K562 (cell line): ENCODE measurements around the gene KRT81. TPM values are rescaled to one million over a fixed set of nuclear protein-coding genes. Genes with fewer than 3 reads are reported as not detected.

Experiments used
- ATAC-seq: fragments of 200-7000 bp; cut with Tn5 transposase; 3 replicates; pipeline ENCODE4 v1.9.1; 2020; ENCODE audit warnings: moderate library complexity
- BruUV-seq: library from RNA; stranded (reverse); fragments of 400-500 nt; replicated peaks from 2 replicates; lab custom pipeline; 2021; lab: Mats Ljungman, UMichigan
- CTCF ChIA-PET: fragments of 300-600 bp; formaldehyde crosslinking; extraction: SDS; loops from one replicate; lab custom pipeline; 2021; ENCODE audit warnings: low intra/inter-chr PET ratio; lab: Yijun Ruan, JAX
- POLR2A ChIA-PET: fragments of 300-600, 350-650 bp; sonication (Branson Sonifier 250); formaldehyde crosslinking; extraction: SDS; loops from one replicate; lab custom pipeline; 2021; ENCODE audit warnings: antibody characterized with exemption, inconsistent platforms; lab: Yijun Ruan, JAX
- DNase-seq, 4 experiments: peaks; one replicate each; pipeline versions ENCODE4 v3.0.0 to v3.0.0-alpha.2; 2011 to 2018; ENCODE audit warnings: low spot score in 3 of 4, mixed read lengths in 3 of 4; ENCODE audit errors: extremely low read depth in 1 of 4
- FAIRE-seq: peaks from 2 replicates; lab custom pipeline; 2011; peaks lifted over from hg19 to GRCh38; lab: Jason Lieb, UNC
- H2AFZ ChIP-seq: 2 replicates; pipeline ENCODE4 v1.6.0; 2011; ENCODE audit warnings: low read depth, low read length, control low read depth, inconsistent platforms
- H3K27ac ChIP-seq: fragments of 200-600 bp; 3 replicates; pipeline ENCODE4 v1.8.0; 2011; ENCODE audit warnings: low read depth, mild to moderate bottlenecking, control low read depth, inconsistent platforms, low read length, moderate library complexity, mixed read lengths; ENCODE audit errors: extremely low read depth
- H3K27me3 ChIP-seq, 2 experiments: fragments of 300-600 bp in 1 of 2; 2 replicates in 1 of 2; 3 replicates in 1 of 2; pipeline versions ENCODE4 v1.6.0 to v1.8.0; 2011; ENCODE audit warnings: inconsistent platforms in 2 of 2, low read length in 2 of 2, mild to moderate bottlenecking in 1 of 2, mixed read lengths in 1 of 2, moderate library complexity in 1 of 2; ENCODE audit not compliant: control insufficient read depth in 2 of 2, insufficient read depth in 2 of 2
- H3K36me3 ChIP-seq: fragments of 300-600 bp; 3 replicates; pipeline ENCODE4 v1.8.0; 2011; ENCODE audit warnings: mild to moderate bottlenecking, low read length, inconsistent platforms; ENCODE audit not compliant: control insufficient read depth, insufficient read depth
- H3K4me1 ChIP-seq, 2 experiments: fragments of 200-600 bp in 1 of 2; replicated peaks in 1 of 2; 2 replicates in 1 of 2; 3 replicates in 1 of 2; pipeline versions ENCODE4 v1.5.1 to v1.8.0; 2011; ENCODE audit warnings: inconsistent platforms in 2 of 2, low read length in 2 of 2, mild to moderate bottlenecking in 1 of 2, mixed read lengths in 1 of 2, moderate library complexity in 1 of 2; ENCODE audit not compliant: control insufficient read depth in 2 of 2, insufficient read depth in 2 of 2
- H3K4me2 ChIP-seq: 2 replicates; pipeline ENCODE4 v1.6.1; 2011; ENCODE audit warnings: low read length, control low read depth, inconsistent platforms, mixed read lengths; ENCODE audit not compliant: insufficient read depth
- H3K4me3 ChIP-seq: fragments of 200-600 bp; sonication (generic), shearing (Covaris generic); 2 replicates; pipeline ENCODE4 v1.5.1; 2016; ENCODE audit warnings: control low read depth, inconsistent platforms
- H3K79me2 ChIP-seq: fragments of 200-600 bp; 3 replicates; pipeline ENCODE4 v1.8.0; 2011; ENCODE audit warnings: low read length, inconsistent platforms; ENCODE audit not compliant: control insufficient read depth, insufficient read depth
- H3K9ac ChIP-seq, 2 experiments: 2 replicates each; pipeline versions ENCODE4 v1.6.0 to v1.6.1; 2011; ENCODE audit warnings: low read depth in 2 of 2, low read length in 2 of 2, control low read depth in 1 of 2, inconsistent platforms in 1 of 2, mild to moderate bottlenecking in 1 of 2, mixed read lengths in 1 of 2; ENCODE audit not compliant: insufficient read depth in 1 of 2
- H3K9me1 ChIP-seq: one replicate; pipeline ENCODE4 v1.6.0; 2011; ENCODE audit warnings: inconsistent platforms, mild to moderate bottlenecking, low read length, moderate library complexity; ENCODE audit not compliant: control insufficient read depth, insufficient read depth
- H3K9me3 ChIP-seq: replicated peaks from 2 replicates; pipeline ENCODE4 v1.5.1; 2011; ENCODE audit warnings: low read depth, low read length, inconsistent platforms; ENCODE audit not compliant: control insufficient read depth, insufficient read depth
- H4K20me1 ChIP-seq: replicated peaks from 2 replicates; pipeline ENCODE4 v1.6.1; 2011; ENCODE audit warnings: low read length, inconsistent platforms, mixed read lengths; ENCODE audit not compliant: control insufficient read depth, insufficient read depth
- ASH1L ChIP-seq: fragments of 450-650 bp; IDR thresholded peaks from 2 replicates; pipeline ENCODE4 v1.6.1; 2018; ENCODE audit warnings: borderline replicate concordance, mild to moderate bottlenecking, low read depth; ENCODE audit not compliant: partially characterized antibody
- FOSL1 ChIP-seq: fragments of 200-800 bp; sonication (Bioruptor generic); conservative IDR thresholded peaks from 2 replicates; pipeline ENCODE4 v1.6.1; 2016; ENCODE audit warnings: missing genetic modification characterization, missing compliant biosample characterization
- MBD2 ChIP-seq: sonication (generic); IDR thresholded peaks from 2 replicates; pipeline ENCODE4 v1.6.1; 2016; ENCODE audit warnings: low read depth, borderline replicate concordance
- RAD21 ChIP-seq, 2 experiments: fragments of 250-450 bp in 1 of 2; fragments of 450-650 bp in 1 of 2; sonication (Bioruptor Pico) in 1 of 2; formaldehyde crosslinking in 1 of 2; IDR thresholded peaks in 1 of 2; conservative IDR thresholded peaks in 1 of 2; 2 replicates each; pipeline versions ENCODE4 v1.4.0 to v1.8.0; 2020 to 2022; ENCODE audit warnings: mild to moderate bottlenecking in 2 of 2, moderate library complexity in 1 of 2
- ZFP36 ChIP-seq: fragments of 150-350 bp; IDR thresholded peaks from 2 replicates; pipeline ENCODE4 v1.6.1; 2018; ENCODE audit warnings: low read length, low read depth; ENCODE audit not compliant: partially characterized antibody
- WGBS: fragments of 100-300 bp; shearing (Covaris generic); methylation state at CpG from one replicate; pipeline ENCODE4 v1.1.6; 2016; ENCODE audit warnings: low coverage, mixed read lengths; ENCODE audit not compliant: insufficient coverage; ENCODE audit errors: missing lambda C conversion rate; 5-methylcytosine and 5-hydroxymethylcytosine counted together
- in situ Hi-C: fragments of 300-500 bp; cut with MboI; formaldehyde crosslinking; loops from 4 replicates; pipeline ENCODE4 v1.15.0; 2018; ENCODE audit warnings: inconsistent platforms, mixed read lengths
- intact Hi-C: fragments of 100-400 bp; cut with micrococcal nuclease; formaldehyde crosslinking; loops from 2 replicates; pipeline ENCODE4 v1.14.2; 2022
- polyA plus RNA-seq, 8 experiments: library from polyadenylated mRNA; depleted of rRNA in 4 of 8; stranded (reverse) in 5 of 8; unstranded in 3 of 8; fragments of >200 nt; fragmentation: Nextera tagmentation in 2 of 8; fragmentation: Illumina TruSeq in 1 of 8; extraction: Ambion mirVana in 2 of 8; extraction: Trizol in 1 of 8; gene quantifications; 2 replicates each; pipeline versions ENCODE4 v1.2.1 to v1.2.3, GENCODE V29; 2011 to 2014; ENCODE audit warnings: inconsistent platforms in 1 of 8, missing spikeins in 1 of 8
- total RNA-seq, 7 experiments: library from RNA; depleted of rRNA in 6 of 7; stranded (reverse); fragments of >200 nt in 6 of 7; fragmentation: Illumina TruSeq in 2 of 7; extraction: Trizol in 2 of 7; gene quantifications; 2 replicates each; pipeline versions ENCODE4 v1.2.1 to v1.2.3, GENCODE V29; 2011 to 2021; ENCODE audit warnings: low replicate concordance in 1 of 7
- TF ChIP-seq, protein P1 (sequence below): fragments of 250-450 bp; sonication (Bioruptor Pico); IDR thresholded peaks from 2 replicates; pipeline ENCODE4 v1.5.0; 2020; ENCODE audit warnings: mild to moderate bottlenecking
- TF ChIP-seq, protein P2 (sequence below), 3 experiments: IDR thresholded peaks in 2 of 3; conservative IDR thresholded peaks in 1 of 3; 2 replicates each; pipeline ENCODE4 v1.5.1; 2011 to 2012; ENCODE audit warnings: low read length in 3 of 3, mild to moderate bottlenecking in 3 of 3, control low read depth in 2 of 3, improper control_type of control experiment in 1 of 3, inconsistent platforms in 1 of 3, low read depth in 1 of 3, mixed read lengths in 1 of 3, moderate library complexity in 1 of 3; ENCODE audit not compliant: insufficient read depth in 2 of 3
- TF ChIP-seq, protein P3 (sequence below): fragments of 450-650 bp; IDR thresholded peaks from one replicate; pipeline ENCODE4 v1.6.1; 2018; ENCODE audit warnings: mild to moderate bottlenecking, moderate library complexity; ENCODE audit not compliant: partially characterized antibody

Gene KRT81
- total and polyA plus RNA-seq, 9 of the 15 experiments (the other 6 are each of a cell fraction or from before 2014, with no cell fraction given): 0.27 TPM; not detected in 8

GRCh38 chr12:52327052-52327829, 35.9 kb upstream of the KRT81 start:
- intact Hi-C loops: no loop called here
- 0 out of 2 replicates have a peak, but pooled peaks cover 4% of the 10 kb centered on the region for H4K20me1 ChIP-seq
- no peak overlapping the region for H3K4me3 ChIP-seq
- BruUV-seq: no TSS peak
- H3K27me3 ChIP-seq: peaks cover 9 to 31% of the 10 kb centered on the region in 2 experiments; a peak in 4 of 5 replicates
- H2AFZ ChIP-seq: no peak overlapping the region
- no peak for TF ChIP-seq MBD2
- TF ChIP-seq, protein P1, sequence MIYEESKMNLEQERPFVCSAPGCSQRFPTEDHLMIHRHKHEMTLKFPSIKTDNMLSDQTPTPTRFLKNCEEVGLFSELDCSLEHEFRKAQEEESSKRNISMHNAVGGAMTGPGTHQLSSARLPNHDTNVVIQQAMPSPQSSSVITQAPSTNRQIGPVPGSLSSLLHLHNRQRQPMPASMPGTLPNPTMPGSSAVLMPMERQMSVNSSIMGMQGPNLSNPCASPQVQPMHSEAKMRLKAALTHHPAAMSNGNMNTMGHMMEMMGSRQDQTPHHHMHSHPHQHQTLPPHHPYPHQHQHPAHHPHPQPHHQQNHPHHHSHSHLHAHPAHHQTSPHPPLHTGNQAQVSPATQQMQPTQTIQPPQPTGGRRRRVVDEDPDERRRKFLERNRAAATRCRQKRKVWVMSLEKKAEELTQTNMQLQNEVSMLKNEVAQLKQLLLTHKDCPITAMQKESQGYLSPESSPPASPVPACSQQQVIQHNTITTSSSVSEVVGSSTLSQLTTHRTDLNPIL (CRISPR knock-in tag): no peak
- TF ChIP-seq, protein P2, sequence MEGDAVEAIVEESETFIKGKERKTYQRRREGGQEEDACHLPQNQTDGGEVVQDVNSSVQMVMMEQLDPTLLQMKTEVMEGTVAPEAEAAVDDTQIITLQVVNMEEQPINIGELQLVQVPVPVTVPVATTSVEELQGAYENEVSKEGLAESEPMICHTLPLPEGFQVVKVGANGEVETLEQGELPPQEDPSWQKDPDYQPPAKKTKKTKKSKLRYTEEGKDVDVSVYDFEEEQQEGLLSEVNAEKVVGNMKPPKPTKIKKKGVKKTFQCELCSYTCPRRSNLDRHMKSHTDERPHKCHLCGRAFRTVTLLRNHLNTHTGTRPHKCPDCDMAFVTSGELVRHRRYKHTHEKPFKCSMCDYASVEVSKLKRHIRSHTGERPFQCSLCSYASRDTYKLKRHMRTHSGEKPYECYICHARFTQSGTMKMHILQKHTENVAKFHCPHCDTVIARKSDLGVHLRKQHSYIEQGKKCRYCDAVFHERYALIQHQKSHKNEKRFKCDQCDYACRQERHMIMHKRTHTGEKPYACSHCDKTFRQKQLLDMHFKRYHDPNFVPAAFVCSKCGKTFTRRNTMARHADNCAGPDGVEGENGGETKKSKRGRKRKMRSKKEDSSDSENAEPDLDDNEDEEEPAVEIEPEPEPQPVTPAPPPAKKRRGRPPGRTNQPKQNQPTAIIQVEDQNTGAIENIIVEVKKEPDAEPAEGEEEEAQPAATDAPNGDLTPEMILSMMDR (IDR thresholded peaks at IDR 0.05 in 2 of 3, conservative IDR thresholded peaks at IDR 0.05 in 1 of 3; ENCODE audit: insufficient read depth in 2 of 3, low read depth in 1 of 3, low read length in 3 of 3): peak; percentile 37 to 92 (median 75); a peak in 4 of 6 replicates
- peak in 1 of 2 experiments; percentile 48; a peak in 2 of 4 replicates for TF ChIP-seq RAD21 (CRISPR knock-in tag; conservative IDR thresholded peaks at IDR 0.05 in 1 of 2, IDR thresholded peaks at IDR 0.05 in 1 of 2)
- TF ChIP-seq ZFP36: peak; percentile 46
- TF ChIP-seq, protein P3, sequence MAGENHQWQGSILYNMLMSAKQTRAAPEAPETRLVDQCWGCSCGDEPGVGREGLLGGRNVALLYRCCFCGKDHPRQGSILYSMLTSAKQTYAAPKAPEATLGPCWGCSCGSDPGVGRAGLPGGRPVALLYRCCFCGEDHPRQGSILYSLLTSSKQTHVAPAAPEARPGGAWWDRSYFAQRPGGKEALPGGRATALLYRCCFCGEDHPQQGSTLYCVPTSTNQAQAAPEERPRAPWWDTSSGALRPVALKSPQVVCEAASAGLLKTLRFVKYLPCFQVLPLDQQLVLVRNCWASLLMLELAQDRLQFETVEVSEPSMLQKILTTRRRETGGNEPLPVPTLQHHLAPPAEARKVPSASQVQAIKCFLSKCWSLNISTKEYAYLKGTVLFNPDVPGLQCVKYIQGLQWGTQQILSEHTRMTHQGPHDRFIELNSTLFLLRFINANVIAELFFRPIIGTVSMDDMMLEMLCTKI: no peak
- TF ChIP-seq ASH1L: no peak
- TF ChIP-seq FOSL1: 0 out of 2 replicates have a peak, but pooled peaks have one; percentile 30
- TF ChIP-seq, all 486 proteins: peak for 4
- Histone ChIP-seq H3K79me2 (no peaks in the 10 kb centered on the region), H3K27ac (no peak overlapping the region), H3K36me3 (no peaks in the 10 kb centered on the region), H3K9me1 (no peaks in the 10 kb centered on the region), H3K4me2 (no peak overlapping the region), H3K9me3 (no peaks in the 10 kb centered on the region), H3K4me1 (no peaks in the 10 kb centered on the region), H3K9ac (no peak overlapping the region)
- DNase-seq: peak; percentile 21 to 34 (median 30)
- ATAC-seq: no peak; the same call in 2 of the 3 replicates
- 3% methylated on average over 11 of the region's 11 CpGs for WGBS
- POLR2A ChIA-PET: interaction anchor here (0.6 to 1.0 kb wide), 2 partner anchors 9 to 108 kb away, joined by 3 to 4 read pairs; no protein-coding TSS in a partner anchor
- no peak for FAIRE-seq
- CTCF ChIA-PET: interaction anchor here (0.6 to 0.7 kb wide), 2 partner anchors 171 to 184 kb away, joined by 3 read pairs; no protein-coding TSS in a partner anchor
- in situ Hi-C loops: no loop called here
